HG02798 (cell line): ENCODE data around the gene PNKD.

Source experiments
- ATAC-seq: cut with Tn5 transposase; IDR thresholded peaks from one replicate; pipeline ENCODE4 v1.9.1; 2021; ENCODE audit warnings: mild to moderate bottlenecking; ENCODE audit not compliant: unreplicated experiment, poor library complexity

Gene PNKD

DNA sequence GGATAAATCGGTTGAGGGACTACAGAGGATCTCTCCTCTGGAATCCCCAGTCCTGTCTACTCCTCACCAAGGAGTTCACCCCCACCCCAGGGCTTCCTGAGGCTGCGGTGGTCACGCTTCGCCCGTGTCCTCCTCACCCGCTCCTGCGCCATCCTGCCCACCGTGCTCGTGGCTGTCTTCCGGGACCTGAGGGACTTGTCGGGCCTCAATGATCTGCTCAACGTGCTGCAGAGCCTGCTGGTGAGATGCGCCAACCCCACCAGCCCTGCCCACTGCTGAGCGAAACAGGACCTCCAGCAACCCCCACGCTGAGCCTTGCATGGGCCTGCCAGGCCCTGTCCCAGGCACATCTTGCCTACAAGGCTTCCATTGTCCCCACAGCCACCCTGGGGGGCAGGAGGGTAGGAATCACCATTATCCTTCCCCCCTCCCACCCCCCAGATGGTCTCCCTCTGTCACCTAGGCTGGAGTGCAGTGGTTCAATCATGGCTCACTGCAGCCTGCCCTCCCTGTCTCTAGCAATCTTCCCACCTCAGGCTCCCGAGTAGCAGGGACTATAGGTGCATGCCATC lies 122.7 kb downstream of the PNKD start:
- no peak for ATAC-seq

DNA sequence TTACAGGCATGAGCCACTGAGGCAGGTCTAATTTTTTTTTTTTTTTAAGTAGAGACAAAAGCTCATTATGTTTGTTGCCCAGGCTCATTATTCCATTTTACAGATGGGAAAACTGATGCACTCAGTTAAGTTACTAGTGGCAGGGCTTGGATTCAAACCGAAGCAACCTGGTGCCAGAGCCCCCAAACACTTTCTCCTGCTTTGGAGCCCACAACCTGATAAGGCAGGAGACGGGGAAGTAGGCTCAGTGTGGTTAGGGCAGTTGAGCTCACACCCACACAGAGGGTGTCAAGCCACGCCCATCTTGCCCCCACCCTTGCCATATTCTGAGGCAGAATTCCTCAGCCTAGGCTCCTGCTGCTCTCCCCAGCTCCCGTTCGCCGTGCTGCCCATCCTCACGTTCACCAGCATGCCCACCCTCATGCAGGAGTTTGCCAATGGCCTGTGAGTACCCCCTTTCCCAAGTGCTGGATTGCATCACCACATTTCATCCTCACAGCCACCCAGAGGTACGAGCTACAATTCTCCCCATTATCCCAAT lies 123.5 kb downstream of the PNKD start:
- ATAC-seq: no peak

DNA sequence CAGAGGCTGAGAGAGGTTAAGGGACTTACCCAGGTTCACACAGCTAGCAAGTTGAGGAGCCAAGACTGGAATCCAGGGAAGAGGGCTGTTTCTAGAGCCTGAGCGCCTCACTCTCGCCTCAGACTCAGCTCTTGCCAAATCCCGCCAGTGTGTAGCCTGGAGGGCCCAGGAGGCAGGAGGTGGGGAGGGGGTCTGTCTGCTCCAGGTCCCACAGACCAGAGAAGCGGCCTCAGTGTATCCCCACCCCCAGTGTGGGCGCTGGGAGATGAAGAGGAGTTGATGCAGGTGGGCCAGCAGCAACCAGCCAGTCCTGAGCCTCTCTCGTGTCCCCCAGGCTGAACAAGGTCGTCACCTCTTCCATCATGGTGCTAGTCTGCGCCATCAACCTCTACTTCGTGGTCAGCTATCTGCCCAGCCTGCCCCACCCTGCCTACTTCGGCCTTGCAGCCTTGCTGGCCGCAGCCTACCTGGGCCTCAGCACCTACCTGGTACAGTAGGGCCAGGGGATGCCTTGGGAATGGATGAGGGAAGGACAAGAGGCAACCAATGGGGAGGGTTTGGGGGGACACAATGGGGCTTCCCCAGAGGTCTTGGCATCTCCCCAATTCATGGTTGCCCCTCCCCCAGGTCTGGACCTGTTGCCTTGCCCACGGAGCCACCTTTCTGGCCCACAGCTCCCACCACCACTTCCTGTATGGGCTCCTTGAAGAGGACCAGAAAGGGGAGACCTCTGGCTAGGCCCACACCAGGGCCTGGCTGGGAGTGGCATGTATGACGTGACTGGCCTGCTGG lies 124.2 kb downstream of the PNKD start:
- ATAC-seq: no peak

DNA sequence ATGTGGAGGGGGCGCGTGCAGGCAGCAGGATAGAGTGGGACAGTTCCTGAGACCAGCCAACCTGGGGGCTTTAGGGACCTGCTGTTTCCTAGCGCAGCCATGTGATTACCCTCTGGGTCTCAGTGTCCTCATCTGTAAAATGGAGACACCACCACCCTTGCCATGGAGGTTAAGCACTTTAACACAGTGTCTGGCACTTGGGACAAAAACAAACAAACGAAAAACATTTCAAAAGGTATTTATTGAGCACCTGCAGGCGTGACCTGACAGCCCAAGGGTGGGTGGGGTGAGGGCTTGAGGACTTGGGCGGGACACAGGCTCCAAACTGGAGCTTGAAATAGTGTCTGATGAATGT lies 124.7 kb downstream of the PNKD start:
- no peak for ATAC-seq

DNA sequence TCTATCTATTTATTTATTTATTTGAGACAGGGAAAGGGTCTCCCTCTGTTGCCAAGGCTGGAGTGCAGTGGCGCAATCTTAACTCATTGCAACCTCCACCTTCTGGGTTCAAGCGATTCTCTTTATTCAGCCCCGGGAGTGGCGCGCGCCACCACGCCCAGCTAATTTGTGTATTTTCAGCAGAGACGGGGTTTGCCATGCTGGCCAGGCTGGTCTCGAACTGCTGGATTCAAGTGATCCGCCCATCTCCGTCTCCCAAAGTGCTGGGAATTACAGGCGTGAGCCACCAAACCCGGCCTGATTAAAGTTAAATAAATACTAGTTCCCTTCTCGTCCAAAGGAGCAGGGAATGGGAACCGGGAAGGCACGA lies 125.1 kb downstream of the PNKD start:
- ATAC-seq: no peak

DNA sequence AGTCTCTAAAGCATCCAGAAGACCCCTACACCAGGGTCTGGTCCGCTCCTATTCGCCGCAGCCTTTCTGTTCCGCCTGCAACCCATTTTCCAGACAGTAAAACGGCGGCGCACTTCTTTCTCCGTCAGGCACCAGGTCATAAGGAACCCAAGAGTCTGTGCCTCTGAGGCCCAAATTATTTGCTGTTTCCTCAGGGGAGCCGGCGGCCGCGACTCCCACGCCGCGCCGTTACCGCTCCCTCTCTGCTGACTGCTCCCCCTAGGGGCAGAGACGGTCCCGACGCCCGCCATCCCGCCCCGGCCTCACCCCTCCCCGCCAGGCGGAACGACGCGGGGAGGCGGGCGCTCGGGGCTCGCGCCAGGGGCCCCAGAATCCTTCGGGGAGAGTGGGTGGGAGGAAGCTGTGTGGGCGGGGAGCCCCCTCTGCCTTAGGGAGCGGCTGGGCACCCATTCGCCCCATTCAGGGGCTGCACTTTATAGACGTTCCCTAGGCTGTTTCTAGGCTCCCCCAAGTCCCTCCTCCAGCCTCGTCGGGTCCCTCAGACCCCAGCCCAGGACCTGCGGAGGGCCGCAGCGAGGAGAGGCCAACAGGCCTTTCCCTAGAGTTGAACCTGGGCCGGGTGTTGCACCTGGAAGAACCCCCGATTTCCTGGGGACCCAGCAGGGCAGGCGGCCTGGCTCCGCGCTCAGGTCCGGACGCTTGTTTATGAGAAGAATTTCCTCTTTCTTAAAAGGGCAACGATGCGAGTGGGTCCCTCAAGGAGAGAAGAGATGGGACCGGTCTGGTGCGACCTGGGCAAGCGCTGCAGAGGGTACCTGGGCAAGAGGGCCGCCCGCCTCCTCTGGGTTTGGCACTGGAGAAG lies 125.7 kb downstream of the PNKD start:
- peak; percentile 58 for ATAC-seq
